GM23248 (cell line): Measurements from ENCODE around the gene ACTR2.

Experiments
- EZH2 ChIP-seq: fragments of 200-600 bp; sonication (generic); IDR thresholded peaks from 2 replicates; pipeline ENCODE4 v1.6.1; 2018; ENCODE audit warnings: antibody characterized with exemption, mild to moderate bottlenecking; ENCODE audit not compliant: insufficient read depth, poor library complexity, severe bottlenecking
- EZH2phosphoT487 ChIP-seq: fragments of 200-600 bp; sonication (generic); IDR thresholded peaks from 2 replicates; pipeline ENCODE4 v1.6.1; 2018; ENCODE audit warnings: antibody characterized with exemption, moderate library complexity, mild to moderate bottlenecking, low read depth; ENCODE audit not compliant: insufficient read depth

DNA sequence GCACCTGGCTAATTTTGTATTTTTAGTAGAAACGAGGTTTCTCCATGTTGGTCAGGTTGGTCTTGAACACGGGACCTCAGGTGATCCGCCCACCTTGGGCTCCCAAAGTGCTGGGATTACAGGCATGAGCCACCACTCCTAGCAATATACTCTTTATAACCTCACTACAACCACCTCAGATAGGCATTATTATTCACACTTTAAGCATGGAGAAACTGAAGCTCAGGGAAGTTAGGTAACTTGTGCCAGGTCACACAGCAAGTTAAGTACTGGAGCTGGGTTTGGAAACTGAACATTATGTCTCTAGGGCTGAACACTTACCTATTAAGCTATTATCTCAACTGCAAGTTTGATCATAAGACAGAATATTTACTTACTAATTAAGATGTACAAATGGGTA, 42.6 kb upstream of the ACTR2 start:
- no peak for TF ChIP-seq EZH2phosphoT487
- TF ChIP-seq EZH2: no peak
